Prostate gland (tissue), 2 donors: ENCODE results near the gene ACAA1. TPM values are rescaled to one million over a fixed set of nuclear protein-coding genes. Genes with fewer than 3 reads are reported as not detected.

Experiments used
- DNase-seq: peaks from one replicate; pipeline ENCODE4 v3.0.0-alpha.2; 2019; ENCODE audit warnings: low spot score
- H3K27ac ChIP-seq, 2 donors: fragments of 200-600 bp; sonication (generic); 2 replicates each; pipeline ENCODE4 v1.5.1; 2017 to 2019
- H3K27me3 ChIP-seq: fragments of 200-600 bp; sonication (generic); replicated peaks from 2 replicates; pipeline ENCODE4 v1.5.1; 2019; ENCODE audit not compliant: insufficient read depth
- H3K36me3 ChIP-seq, 2 donors: fragments of 200-600 bp; sonication (generic); 1 replicate in 1 of 2; 2 replicates in 1 of 2; pipeline versions ENCODE4 v1.5.1 to v1.8.1; 2017 to 2019
- H3K4me1 ChIP-seq: fragments of 200-600 bp; sonication (generic); replicated peaks from 2 replicates; pipeline ENCODE4 v1.5.1; 2019
- H3K4me3 ChIP-seq, 2 donors: fragments of 200-600 bp; sonication (generic); 2 replicates each; pipeline ENCODE4 v1.5.1; 2017 to 2019
- H3K9me3 ChIP-seq: fragments of 200-600 bp; sonication (generic); 2 replicates; pipeline ENCODE4 v1.5.1; 2017
- POLR2A ChIP-seq: fragments of 450-650 bp; IDR thresholded peaks from one replicate; pipeline ENCODE4 v1.6.1; 2016; ENCODE audit warnings: antibody characterized with exemption, mild to moderate bottlenecking
- POLR2AphosphoS5 ChIP-seq: sonication (generic); formaldehyde crosslinking; IDR thresholded peaks from one replicate; pipeline ENCODE4 v1.6.1; 2017; ENCODE audit warnings: antibody characterized with exemption
- WGBS: methylation state at CpG from one replicate; pipeline ENCODE4 v1.1.5; 2018; 5-methylcytosine and 5-hydroxymethylcytosine counted together
- intact Hi-C: fragments of 100-400 bp; cut with DNase I; formaldehyde crosslinking; loops from one replicate; pipeline ENCODE4 v1.14.2; 2022
- total RNA-seq, 2 donors: library from RNA; depleted of rRNA; stranded (reverse); fragments of >200 nt; gene quantifications; one replicate each; pipeline ENCODE4 v1.1.0, GENCODE V29; 2016
- TF ChIP-seq, protein P1 (sequence below), 4 experiments: fragments of 200-600 bp in 2 of 4; fragments of 450-650 bp in 2 of 4; sonication (generic) in 2 of 4; IDR thresholded peaks; 1 replicate in 3 of 4; 2 replicates in 1 of 4; pipeline ENCODE4 v1.5.1; 2016 to 2019; ENCODE audit warnings: antibody characterized with exemption in 4 of 4, mild to moderate bottlenecking in 2 of 4, moderate library complexity in 2 of 4

Gene ACAA1
- total RNA-seq, 2 donors from 2014 or later = 89.8 to 112 TPM

DNA sequence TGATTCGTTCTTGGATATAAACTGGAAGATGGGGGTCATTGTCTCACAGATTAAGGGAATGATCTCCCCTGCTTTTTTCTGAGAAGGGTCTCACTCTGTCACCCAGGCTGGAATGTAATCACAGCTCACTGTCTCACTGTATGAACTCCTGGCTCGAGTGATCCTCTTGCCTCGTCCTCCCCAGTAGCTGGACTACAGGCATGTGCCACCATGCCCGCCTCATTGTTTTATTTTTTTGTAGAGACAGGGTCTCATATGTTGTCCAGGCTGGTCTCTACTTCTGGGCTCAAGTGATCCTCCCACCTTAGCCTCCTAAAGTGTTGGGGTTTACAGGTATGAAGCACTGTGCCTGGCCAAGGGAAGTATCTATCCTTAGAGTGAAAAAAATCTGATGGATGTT, 33.8 kb upstream of the ACAA1 start:
- Histone ChIP-seq H3K27me3 (no peaks in the 10 kb centered on the region), H3K4me3 (no peak overlapping the region), H3K36me3 (no peaks in the 10 kb centered on the region), H3K4me1 (no peaks in the 10 kb centered on the region), H3K27ac (no peak overlapping the region), H3K9me3 (no peaks in the 10 kb centered on the region)
- intact Hi-C loops = no loop called here
- no peak for TF ChIP-seq POLR2AphosphoS5
- TF ChIP-seq, protein P1, sequence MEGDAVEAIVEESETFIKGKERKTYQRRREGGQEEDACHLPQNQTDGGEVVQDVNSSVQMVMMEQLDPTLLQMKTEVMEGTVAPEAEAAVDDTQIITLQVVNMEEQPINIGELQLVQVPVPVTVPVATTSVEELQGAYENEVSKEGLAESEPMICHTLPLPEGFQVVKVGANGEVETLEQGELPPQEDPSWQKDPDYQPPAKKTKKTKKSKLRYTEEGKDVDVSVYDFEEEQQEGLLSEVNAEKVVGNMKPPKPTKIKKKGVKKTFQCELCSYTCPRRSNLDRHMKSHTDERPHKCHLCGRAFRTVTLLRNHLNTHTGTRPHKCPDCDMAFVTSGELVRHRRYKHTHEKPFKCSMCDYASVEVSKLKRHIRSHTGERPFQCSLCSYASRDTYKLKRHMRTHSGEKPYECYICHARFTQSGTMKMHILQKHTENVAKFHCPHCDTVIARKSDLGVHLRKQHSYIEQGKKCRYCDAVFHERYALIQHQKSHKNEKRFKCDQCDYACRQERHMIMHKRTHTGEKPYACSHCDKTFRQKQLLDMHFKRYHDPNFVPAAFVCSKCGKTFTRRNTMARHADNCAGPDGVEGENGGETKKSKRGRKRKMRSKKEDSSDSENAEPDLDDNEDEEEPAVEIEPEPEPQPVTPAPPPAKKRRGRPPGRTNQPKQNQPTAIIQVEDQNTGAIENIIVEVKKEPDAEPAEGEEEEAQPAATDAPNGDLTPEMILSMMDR (IDR thresholded peaks at IDR 0.05) = no peak
- no peak for TF ChIP-seq POLR2A
- no peak for DNase-seq
- 82% methylated on average over 4 of the region's 4 CpGs for WGBS

DNA sequence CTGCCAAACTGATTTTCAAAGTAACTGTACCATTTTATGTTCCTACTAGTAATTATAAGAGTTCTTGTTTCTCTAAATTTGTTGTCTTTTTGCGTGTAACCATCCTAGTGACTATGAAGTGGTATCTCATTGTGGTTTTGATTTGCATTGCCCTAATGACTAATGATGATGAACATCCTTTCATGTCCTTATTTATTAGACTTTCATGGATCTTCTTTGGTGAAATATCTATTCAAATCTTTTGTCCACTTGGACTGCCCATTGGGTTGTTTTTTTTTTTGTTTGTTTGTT, 32.0 kb upstream of the ACAA1 start:
- H3K4me3 ChIP-seq = no peak overlapping the region
- WGBS = 87% methylated on average over 1 of the region's 1 CpG

GRCh38 chr3:38168151-38169026, 31.5 kb upstream of the ACAA1 start:
- no peaks in the 10 kb centered on the region for H3K9me3 ChIP-seq
- no peak overlapping the region for H3K4me3 ChIP-seq
- intact Hi-C loops = no loop called here
- no peaks in the 10 kb centered on the region for H3K4me1 ChIP-seq
- H3K27ac ChIP-seq = no peak overlapping the region
- no peak for DNase-seq
- 95% methylated on average over 4 of the region's 4 CpGs for WGBS
- TF ChIP-seq POLR2AphosphoS5 (no peak), POLR2A (no peak)
- TF ChIP-seq, protein P1 (IDR thresholded peaks at IDR 0.05) = no peak
- H3K27me3 ChIP-seq = no peaks in the 10 kb centered on the region
- no peaks in the 10 kb centered on the region for H3K36me3 ChIP-seq

More for the DNA sequence above, 32.0 kb upstream of the ACAA1 start:
- H3K9me3 ChIP-seq = no peaks in the 10 kb centered on the region
- no peak for DNase-seq
- H3K27me3 ChIP-seq = no peaks in the 10 kb centered on the region
- H3K4me1 ChIP-seq = no peaks in the 10 kb centered on the region
- no peak overlapping the region for H3K27ac ChIP-seq
- intact Hi-C loops = no loop called here
- no peaks in the 10 kb centered on the region for H3K36me3 ChIP-seq
- TF ChIP-seq POLR2A (no peak), POLR2AphosphoS5 (no peak)
- TF ChIP-seq, protein P1 (IDR thresholded peaks at IDR 0.05) = no peak

GRCh38 chr3:38167591-38167990, 30.7 kb upstream of the ACAA1 start:
- TF ChIP-seq POLR2AphosphoS5 (no peak), POLR2A (no peak)
- TF ChIP-seq, protein P1 (IDR thresholded peaks at IDR 0.05) = no peak
- no peaks in the 10 kb centered on the region for H3K36me3 ChIP-seq
- intact Hi-C loops = no loop called here

More at GRCh38 chr3:38167591-38167990, 30.7 kb upstream of the ACAA1 start:
- no peaks in the 10 kb centered on the region for H3K4me1 ChIP-seq
- H3K27me3 ChIP-seq = no peaks in the 10 kb centered on the region
- DNase-seq = no peak
- H3K27ac ChIP-seq = no peak overlapping the region
- no peaks in the 10 kb centered on the region for H3K9me3 ChIP-seq
- H3K4me3 ChIP-seq = no peak overlapping the region
- WGBS = 90% methylated on average over 4 of the region's 4 CpGs
